ENCODE results near the gene CHD5.

CHD5 gene

DNA sequence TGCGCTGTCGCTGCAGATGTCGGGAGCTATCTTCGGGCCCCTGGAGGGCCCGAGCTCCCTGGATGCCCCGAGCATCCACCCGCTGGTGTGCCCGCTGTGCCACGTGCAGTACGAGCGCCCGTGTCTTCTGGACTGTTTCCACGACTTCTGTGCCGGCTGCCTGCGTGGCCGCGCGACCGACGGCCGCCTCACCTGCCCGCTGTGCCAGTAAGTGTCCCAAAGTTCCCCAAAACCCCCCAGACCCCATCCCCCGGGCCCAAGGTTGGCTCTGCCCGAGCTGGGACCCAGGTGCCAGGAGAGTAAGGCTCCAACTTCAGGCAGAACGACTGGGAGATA lies 26.4 kb upstream of the CHD5 start:
- H3K27ac ChIP-seq (ENCODE audit: low read length) = no peak overlapping the region
- TF ChIP-seq EZH2 (IDR thresholded peaks at IDR 0.05; ENCODE audit: borderline replicate concordance, low read depth, low read length, severe bottlenecking) = no peak
- TF ChIP-seq, protein P1, sequence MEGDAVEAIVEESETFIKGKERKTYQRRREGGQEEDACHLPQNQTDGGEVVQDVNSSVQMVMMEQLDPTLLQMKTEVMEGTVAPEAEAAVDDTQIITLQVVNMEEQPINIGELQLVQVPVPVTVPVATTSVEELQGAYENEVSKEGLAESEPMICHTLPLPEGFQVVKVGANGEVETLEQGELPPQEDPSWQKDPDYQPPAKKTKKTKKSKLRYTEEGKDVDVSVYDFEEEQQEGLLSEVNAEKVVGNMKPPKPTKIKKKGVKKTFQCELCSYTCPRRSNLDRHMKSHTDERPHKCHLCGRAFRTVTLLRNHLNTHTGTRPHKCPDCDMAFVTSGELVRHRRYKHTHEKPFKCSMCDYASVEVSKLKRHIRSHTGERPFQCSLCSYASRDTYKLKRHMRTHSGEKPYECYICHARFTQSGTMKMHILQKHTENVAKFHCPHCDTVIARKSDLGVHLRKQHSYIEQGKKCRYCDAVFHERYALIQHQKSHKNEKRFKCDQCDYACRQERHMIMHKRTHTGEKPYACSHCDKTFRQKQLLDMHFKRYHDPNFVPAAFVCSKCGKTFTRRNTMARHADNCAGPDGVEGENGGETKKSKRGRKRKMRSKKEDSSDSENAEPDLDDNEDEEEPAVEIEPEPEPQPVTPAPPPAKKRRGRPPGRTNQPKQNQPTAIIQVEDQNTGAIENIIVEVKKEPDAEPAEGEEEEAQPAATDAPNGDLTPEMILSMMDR (IDR thresholded peaks at IDR 0.05; ENCODE audit: borderline replicate concordance, extremely low read depth, low read length, poor library complexity, severe bottlenecking) = no peak

DNA sequence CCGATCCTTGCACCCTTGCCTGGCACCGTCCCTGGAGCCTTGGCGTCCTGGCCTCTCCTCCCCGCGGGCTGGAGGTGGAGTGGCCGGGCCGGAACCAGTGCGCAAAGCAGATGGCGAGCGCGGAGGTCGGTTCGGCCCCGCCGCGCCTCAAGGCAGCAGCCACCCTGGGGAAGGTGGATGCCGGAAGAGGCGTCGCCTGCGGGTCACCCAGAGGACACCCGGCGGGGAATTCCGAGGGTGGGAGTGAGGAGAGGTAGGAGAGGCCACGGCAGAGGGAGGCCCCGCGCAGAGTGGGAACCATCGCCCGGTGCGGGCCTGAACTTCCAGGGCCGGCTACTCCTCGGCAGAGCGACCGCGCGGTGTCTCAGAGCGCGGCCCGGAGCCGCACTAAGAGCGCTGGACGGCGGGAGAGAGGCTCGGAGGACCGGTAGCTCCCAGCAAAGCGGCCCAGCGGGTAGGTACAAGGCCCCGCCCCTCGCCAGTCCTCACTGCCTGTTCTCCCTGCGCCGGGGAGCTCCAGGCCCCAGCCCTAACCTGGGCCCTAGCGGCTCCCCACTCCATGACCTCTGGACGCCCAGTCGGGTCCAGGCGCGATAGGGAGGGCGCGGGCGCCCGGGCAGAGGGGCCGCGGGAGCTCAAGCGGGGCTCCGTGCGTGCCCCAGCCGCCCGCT lies 25.9 kb upstream of the CHD5 start, which contains the start of gene RNF207:
RNF207 (plus strand) TSS at position 271 of the 671 bp plus-strand sequence. CDS start 417 bp downstream, outside the sequence.
- H4K20me1 ChIP-seq (ENCODE audit: insufficient read depth, low read length) = no peaks in the 10 kb centered on the region
- H3K4me2 ChIP-seq (ENCODE audit: insufficient read depth, low read length) = no peak within 1 kb of the TSS
- ATAC-seq (ENCODE audit: insufficient read depth, low read depth) (no peak), DNase-seq (no peak)
- no peaks in the 10 kb centered on the region for H3K36me3 ChIP-seq (ENCODE audit: insufficient read depth, low read length)
- no peak for TF ChIP-seq EZH2 (IDR thresholded peaks at IDR 0.05; ENCODE audit: borderline replicate concordance, low read depth, low read length, severe bottlenecking)
- TF ChIP-seq, protein P1 (IDR thresholded peaks at IDR 0.05; ENCODE audit: borderline replicate concordance, extremely low read depth, low read length, poor library complexity, severe bottlenecking) = no peak
- H3K4me1 ChIP-seq (ENCODE audit: insufficient read depth, low read length) = no peaks in the 10 kb centered on the region
- no peak within 1 kb of the TSS for H3K9ac ChIP-seq (ENCODE audit: low read depth, low read length)
- no peaks in the 10 kb centered on the region for H3K27me3 ChIP-seq (ENCODE audit: insufficient read depth, low read length, poor library complexity)
- H3K27ac ChIP-seq (ENCODE audit: low read length) = no peak within 1 kb of the TSS
- no peaks in the 10 kb centered on the region for H3K9me3 ChIP-seq (ENCODE audit: insufficient read depth, low read length, severe bottlenecking)
- no peak within 1 kb of the TSS for H3K4me3 ChIP-seq (ENCODE audit: low read depth in 1 of 2, low read length in 2 of 2)
- H3K79me2 ChIP-seq (ENCODE audit: insufficient read depth, low read length) = no peaks in the 10 kb centered on the region
- no peak within 1 kb of the TSS for H2AFZ ChIP-seq (ENCODE audit: low read depth, low read length)

More for the DNA sequence above, 26.4 kb upstream of the CHD5 start:
- no peak overlapping the region for H3K4me3 ChIP-seq (ENCODE audit: low read depth in 1 of 2, low read length in 2 of 2)
- no peak overlapping the region for H3K9ac ChIP-seq (ENCODE audit: low read depth, low read length)
- ATAC-seq (ENCODE audit: insufficient read depth, low read depth) = no peak
- DNase-seq = no peak
- no peaks in the 10 kb centered on the region for H3K27me3 ChIP-seq (ENCODE audit: insufficient read depth, low read length, poor library complexity)
- H3K4me2 ChIP-seq (ENCODE audit: insufficient read depth, low read length) = no peak overlapping the region
- H4K20me1 ChIP-seq (ENCODE audit: insufficient read depth, low read length) = no peaks in the 10 kb centered on the region
- H3K79me2 ChIP-seq (ENCODE audit: insufficient read depth, low read length) = no peaks in the 10 kb centered on the region
- H3K36me3 ChIP-seq (ENCODE audit: insufficient read depth, low read length) = no peaks in the 10 kb centered on the region
- no peaks in the 10 kb centered on the region for H3K4me1 ChIP-seq (ENCODE audit: insufficient read depth, low read length)
- no peak overlapping the region for H2AFZ ChIP-seq (ENCODE audit: low read depth, low read length)
- no peaks in the 10 kb centered on the region for H3K9me3 ChIP-seq (ENCODE audit: insufficient read depth, low read length, severe bottlenecking)

DNA sequence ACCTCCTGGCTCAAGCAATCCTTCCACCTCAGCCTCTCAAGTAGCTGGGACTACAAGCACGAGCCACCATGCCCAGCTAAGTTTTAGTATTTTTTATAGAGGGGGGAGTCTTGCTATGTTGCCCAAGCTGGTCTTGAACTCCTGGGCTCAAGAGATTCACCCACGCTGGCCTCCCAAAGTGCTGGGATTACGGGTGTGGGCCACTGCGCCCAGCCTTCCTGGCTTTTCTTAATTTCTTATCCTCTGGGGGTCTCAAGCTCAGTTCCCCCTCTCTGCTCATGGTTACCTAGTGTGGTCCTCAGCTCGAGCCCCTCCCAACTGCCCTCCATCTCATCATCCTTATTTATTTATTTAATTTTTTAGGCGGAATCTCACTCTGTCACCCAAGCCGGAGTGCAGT lies 22.1 kb upstream of the CHD5 start:
- H3K4me2 ChIP-seq (ENCODE audit: insufficient read depth, low read length) = no peak overlapping the region
- H2AFZ ChIP-seq (ENCODE audit: low read depth, low read length) = no peak overlapping the region
- no peak overlapping the region for H3K9ac ChIP-seq (ENCODE audit: low read depth, low read length)
- DNase-seq = no peak
- peaks cover 25% of the 10 kb centered on the region for H3K79me2 ChIP-seq (ENCODE audit: insufficient read depth, low read length)
- H3K36me3 ChIP-seq (ENCODE audit: insufficient read depth, low read length) = peaks cover 16% of the 10 kb centered on the region
- TF ChIP-seq EZH2 (IDR thresholded peaks at IDR 0.05; ENCODE audit: borderline replicate concordance, low read depth, low read length, severe bottlenecking) = no peak
- TF ChIP-seq, protein P1 (IDR thresholded peaks at IDR 0.05; ENCODE audit: borderline replicate concordance, extremely low read depth, low read length, poor library complexity, severe bottlenecking) = no peak
- H3K9me3 ChIP-seq (ENCODE audit: insufficient read depth, low read length, severe bottlenecking) = no peaks in the 10 kb centered on the region
- no peak for ATAC-seq (ENCODE audit: insufficient read depth, low read depth)
- no peak overlapping the region for H3K27ac ChIP-seq (ENCODE audit: low read length)
- H4K20me1 ChIP-seq (ENCODE audit: insufficient read depth, low read length) = peaks cover 20% of the 10 kb centered on the region
- H3K4me3 ChIP-seq (ENCODE audit: low read depth in 1 of 2, low read length in 2 of 2) = no peak overlapping the region
- H3K27me3 ChIP-seq (ENCODE audit: insufficient read depth, low read length, poor library complexity) = no peaks in the 10 kb centered on the region
- peaks cover 26% of the 10 kb centered on the region for H3K4me1 ChIP-seq (ENCODE audit: insufficient read depth, low read length)

All from DND-41 (cell line).